HUDEP-2 (cell line): ENCODE results near the gene RFWD3.
"Not testable (repeated sequence)": the region's sequence is repeated elsewhere in the genome, so short reads cannot be mapped to it uniquely, and the experiment has no call there.

Experiments used
- DNase-seq, 76 experiments: peaks; one replicate each; lab custom pipeline; 2025; ENCODE audit not compliant: unreplicated experiment in 76 of 76; lab: John Stamatoyannopoulos, UW

Gene RFWD3

DNA sequence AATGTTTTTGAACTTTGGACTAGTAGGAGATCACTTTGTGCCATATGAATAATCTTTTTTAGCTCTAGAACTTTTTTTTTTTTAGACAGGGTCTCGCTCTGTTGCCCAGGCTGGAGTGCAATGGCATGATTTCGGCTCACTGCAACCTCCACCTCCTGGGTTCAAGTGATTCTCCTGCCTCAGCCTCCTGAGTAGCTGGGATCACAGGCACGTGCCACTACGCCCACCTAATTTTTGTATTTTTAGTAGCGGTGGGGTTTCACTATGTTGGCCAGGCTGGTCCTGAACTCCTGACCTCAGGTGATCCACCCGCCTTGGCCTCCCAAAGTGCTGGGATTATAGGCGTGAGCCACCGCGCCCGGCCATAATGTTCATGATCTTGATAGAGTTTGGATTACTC, 2.2 kb upstream of the RFWD3 start:
- DNase-seq, result not testable (repeated sequence)

GRCh38 chr16:74667255-74667700, 601 bp upstream of the RFWD3 start:
- peak in 43 of 76 experiments; percentile 5 to 59 (median 21) for DNase-seq

GRCh38 chr16:74666010-74666421, 661 bp downstream of the RFWD3 start:
- DNase-seq, result no peak

- no peak for DNase-seq
These were observed 5.6 kb downstream of the RFWD3 start for GRCh38 chr16:74661064-74661463.

GRCh38 chr16:74660383-74660782, 6.3 kb downstream of the RFWD3 start:
- no peak for DNase-seq

- no peak for DNase-seq
These were observed 7.6 kb downstream of the RFWD3 start for GRCh38 chr16:74659041-74659440.

DNA sequence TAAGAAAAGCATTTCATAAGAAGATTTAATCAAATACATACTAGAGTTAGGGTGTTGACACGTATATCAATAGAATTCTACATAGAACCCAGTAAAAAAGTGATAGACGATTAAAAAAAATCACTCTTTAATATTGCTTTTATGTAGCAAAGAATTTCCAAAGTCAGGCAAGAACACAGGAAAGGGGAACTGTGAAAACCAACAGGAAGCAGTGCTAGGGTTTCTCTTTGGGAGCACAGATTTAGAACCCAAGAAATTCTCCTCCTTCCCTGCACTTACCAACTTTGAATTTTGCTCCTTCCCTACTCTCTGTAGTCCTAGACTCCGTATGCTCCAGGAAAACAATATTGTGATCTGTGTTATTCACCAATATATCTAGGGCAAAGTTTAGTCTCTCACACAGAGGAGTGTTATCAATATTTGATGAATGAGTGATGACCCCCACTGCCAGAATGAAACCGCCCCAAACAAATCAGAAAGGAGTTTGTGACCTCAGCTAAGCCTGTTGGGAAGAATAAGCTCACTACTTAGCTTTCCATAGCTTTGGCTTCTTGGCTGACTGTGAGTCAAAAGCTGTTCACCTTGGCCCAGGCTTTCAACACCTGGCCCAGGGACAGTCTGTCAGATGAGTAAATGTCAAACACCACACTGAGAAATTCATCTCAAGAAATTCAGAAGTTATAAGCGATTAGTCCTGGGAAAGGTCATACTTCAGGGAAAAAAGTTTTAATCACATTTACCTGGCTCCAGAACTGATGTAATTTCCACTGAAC, 8.6 kb downstream of the RFWD3 start:
- DNase-seq, result no peak

DNA sequence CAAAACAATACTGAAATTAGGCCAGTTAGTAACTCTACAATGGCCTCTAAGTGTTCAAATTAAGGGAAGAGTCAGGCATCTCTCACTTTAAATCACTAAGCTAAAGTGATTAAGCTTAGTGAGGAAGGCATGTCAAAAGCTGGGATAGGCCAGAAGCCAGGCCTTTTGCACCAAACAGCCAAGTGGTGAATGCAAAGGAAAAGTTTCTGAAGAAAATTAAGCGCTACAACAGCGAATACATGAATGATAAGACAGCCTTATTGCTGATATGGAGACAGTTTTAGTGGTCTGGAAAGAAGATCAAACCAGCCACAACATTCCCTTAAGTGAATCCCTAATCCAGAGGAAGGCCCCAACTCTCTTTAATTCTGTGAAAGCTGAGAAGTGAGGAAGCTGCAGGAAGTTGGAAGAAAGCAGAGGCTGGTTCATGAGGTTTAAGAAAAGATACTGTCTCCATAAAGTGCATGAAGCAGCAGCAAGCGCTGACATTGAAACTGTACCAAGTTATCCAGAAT, 12.1 kb downstream of the RFWD3 start:
- no peak for DNase-seq

DNA sequence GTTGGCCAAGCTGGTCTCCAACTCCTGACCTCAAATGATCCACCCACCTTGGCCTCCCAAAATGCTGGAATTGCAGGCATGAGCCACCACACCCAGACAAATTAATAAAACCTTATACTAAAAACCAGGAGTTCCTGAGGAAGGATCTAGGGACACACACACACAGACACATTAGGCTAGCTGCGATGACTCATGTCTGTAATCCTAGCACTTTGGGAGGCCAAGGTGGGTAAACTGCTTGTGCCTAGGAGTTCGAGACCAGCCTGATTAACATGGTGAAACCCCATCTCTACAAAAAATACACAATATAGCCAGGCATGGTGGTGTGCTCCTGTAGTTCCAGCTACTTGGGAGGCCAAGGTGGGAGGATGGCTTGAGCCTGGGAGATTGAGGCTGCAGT, 13.8 kb downstream of the RFWD3 start:
- not testable (repeated sequence) for DNase-seq

DNA sequence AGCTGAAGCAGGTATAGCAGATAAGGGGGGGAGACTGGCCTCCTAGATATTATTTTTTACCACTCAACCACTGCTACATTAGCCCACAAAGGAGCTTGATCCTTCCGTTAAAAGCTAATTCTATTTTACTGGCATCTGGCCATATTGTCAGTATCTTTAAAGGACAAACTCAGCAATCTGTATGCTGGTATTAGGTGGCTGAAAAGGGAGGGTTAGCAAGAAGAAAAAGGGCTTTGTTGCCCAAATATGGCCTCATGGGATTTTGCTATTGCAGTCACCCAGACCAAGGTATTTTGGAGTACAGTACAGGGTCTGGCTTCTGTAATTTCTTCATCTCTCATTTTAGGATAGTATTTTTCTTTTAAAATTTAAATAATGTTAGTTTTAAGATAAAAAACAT, 14.4 kb downstream of the RFWD3 start:
- no peak for DNase-seq

GRCh38 chr16:74651841-74652240, 14.8 kb downstream of the RFWD3 start:
- DNase-seq, result no peak

DNA sequence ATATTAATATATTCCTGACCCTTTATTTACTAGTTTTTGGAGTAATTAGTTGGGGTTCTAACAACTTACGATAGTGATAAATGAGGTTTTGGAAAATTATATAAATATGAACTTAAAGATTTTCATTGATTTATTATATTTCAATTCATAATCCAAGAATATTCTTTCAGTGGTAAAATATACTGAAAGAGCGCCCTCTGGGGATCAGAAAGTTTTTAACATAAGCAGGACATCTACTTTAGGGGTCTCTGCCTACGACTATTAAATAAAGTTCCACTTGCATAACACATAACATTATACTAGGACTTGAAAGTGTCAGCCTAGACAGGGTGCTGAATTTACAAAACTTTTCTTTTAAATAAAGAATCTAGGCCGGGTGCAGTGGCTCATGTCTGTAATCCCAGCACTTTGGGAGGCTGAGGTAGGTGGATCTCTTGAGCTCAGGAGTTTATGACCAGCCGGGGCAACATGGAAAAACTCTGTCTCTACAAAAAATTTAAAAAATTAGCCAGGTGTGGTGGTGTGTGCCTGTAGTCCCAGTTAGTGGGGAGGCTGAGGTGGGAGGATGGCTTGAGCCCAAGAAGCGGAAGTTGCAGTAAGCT, 15.6 kb downstream of the RFWD3 start:
- peak in 1 of 76 experiments; percentile 2 for DNase-seq

GRCh38 chr16:74649839-74650504, 16.7 kb downstream of the RFWD3 start:
- no peak for DNase-seq

DNA sequence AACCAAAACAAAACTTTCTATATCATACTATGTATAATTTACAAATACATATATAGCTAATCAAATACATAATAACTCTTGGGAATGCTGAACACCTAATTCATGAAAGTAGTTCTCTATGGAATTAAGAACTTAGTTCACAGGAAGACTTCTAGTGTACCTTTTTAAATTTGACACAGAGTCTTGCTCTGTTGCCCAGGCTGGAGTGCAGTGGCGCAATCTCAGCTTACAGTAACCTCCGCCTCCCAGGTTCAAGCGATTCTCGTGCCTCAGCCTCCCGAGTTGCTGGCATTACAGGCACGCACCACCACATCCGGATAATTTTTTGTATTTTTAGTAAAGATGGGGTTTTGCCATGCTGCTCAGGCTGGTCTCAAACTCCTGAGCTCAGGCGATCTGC, 24.7 kb downstream of the RFWD3 start:
- DNase-seq, result no peak

DNA sequence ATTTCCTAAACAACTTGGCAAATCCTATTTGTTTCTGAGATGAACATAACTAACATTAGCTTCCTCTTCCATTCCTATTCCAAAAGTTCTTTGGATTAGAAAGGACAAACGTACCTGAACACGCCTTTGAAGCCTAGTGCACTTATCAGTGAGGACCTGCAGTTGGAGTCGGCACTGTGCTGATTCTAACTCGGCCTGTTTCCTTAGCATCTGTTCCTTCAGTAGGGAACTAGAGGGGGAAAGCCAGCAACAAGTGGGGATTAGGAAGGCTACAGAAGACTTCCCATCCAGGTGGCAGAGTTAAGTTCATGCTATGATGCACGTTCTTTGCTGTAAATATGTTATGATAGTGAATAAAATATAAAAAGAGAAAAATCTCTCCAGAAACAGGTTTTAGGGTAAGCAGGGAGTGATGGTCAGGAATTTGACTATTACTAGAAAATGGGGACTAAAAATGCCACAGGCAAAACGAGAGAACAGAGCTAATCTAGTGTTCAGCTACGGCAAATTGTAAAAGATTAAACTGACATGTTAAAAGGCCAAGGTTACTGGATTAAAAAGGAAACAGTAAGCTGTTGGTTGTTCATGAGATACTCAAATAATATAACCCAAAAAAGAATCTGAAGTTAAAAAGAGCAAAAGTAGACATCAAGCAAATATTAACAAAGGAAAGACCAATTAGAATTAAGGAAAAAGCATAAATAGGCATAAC, 28.8 kb downstream of the RFWD3 start:
- no peak for DNase-seq

GRCh38 chr16:74635303-74635702, 31.4 kb downstream of the RFWD3 start:
- no peak for DNase-seq

GRCh38 chr16:74633686-74634085, 33.0 kb downstream of the RFWD3 start:
- no peak for DNase-seq

- DNase-seq, result no peak
These were observed 39.0 kb downstream of the RFWD3 start for GRCh38 chr16:74627506-74628220.

- DNase-seq, result no peak
These were observed 39.8 kb downstream of the RFWD3 start for GRCh38 chr16:74626741-74627416.
